Measurements from ENCODE around the gene SERPINB13. TPM values are rescaled to one million over a fixed set of nuclear protein-coding genes. Genes with fewer than 3 reads are reported as not detected.

The SERPINB13 gene
- total and polyA plus RNA-seq, 7 donors, result 0.01 to 1.8 TPM; not detected in 5

DNA sequence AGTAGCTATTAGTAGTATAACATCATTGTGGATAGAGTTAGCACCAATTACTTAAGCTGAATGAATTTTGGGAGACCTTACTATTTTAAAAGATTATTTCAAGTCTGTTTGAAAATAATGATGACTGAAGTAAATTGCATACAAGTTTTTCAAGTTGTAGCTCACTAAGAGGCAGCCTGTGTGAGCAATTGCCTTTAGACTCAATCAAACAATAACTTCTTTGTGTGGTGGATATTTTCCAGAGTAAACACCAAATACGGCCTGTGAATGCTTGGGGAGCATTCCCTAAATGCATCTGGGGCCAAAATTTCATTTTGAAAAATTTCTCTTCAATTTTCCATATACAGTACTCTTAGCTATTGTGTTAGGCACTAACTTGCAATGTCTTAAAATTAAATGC, 37.1 kb upstream of the SERPINB13 start:
- no peak for DNase-seq
- no peak overlapping the region for H3K27ac ChIP-seq
- peaks cover 0 to 25% (median 19%) of the 10 kb centered on the region in 4 donors for H3K4me1 ChIP-seq
- TF ChIP-seq POLR2A (IDR thresholded peaks at IDR 0.05) (no peak), POLR2AphosphoS5 (IDR thresholded peaks at IDR 0.05) (no peak), EP300 (IDR thresholded peaks at IDR 0.05) (no peak)
- TF ChIP-seq, protein P1, sequence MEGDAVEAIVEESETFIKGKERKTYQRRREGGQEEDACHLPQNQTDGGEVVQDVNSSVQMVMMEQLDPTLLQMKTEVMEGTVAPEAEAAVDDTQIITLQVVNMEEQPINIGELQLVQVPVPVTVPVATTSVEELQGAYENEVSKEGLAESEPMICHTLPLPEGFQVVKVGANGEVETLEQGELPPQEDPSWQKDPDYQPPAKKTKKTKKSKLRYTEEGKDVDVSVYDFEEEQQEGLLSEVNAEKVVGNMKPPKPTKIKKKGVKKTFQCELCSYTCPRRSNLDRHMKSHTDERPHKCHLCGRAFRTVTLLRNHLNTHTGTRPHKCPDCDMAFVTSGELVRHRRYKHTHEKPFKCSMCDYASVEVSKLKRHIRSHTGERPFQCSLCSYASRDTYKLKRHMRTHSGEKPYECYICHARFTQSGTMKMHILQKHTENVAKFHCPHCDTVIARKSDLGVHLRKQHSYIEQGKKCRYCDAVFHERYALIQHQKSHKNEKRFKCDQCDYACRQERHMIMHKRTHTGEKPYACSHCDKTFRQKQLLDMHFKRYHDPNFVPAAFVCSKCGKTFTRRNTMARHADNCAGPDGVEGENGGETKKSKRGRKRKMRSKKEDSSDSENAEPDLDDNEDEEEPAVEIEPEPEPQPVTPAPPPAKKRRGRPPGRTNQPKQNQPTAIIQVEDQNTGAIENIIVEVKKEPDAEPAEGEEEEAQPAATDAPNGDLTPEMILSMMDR (IDR thresholded peaks at IDR 0.05), result no peak
- no peaks in the 10 kb centered on the region for H3K9me3 ChIP-seq
- H3K4me3 ChIP-seq, result no peak overlapping the region
- 13 to 52% methylated on average over 1 of the region's 1 CpG for WGBS, 2 donors
- intact Hi-C loops (cut with DNase I), result no loop called here
- no peaks in the 10 kb centered on the region for H3K36me3 ChIP-seq
- H3K27me3 ChIP-seq, result no peaks in the 10 kb centered on the region

DNA sequence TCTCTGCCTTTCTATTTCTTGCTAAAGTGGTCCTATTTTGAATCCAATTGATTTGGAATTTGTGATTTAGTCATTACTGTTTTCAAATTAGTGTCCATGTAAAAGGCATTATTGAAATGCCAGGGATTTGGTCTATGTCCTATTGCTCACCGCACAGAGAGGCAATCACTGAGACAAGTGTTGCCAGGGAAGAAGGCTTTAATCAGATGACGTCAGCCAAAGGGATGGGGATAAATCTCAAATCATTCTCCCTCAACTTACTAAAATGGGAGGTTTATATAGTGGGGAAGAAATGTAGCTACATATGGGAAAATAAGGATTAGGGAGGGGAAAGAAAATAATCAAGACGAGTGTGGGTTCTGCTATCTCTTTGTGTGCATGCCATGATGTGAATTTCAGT, 35.4 kb upstream of the SERPINB13 start:
- no peak for TF ChIP-seq POLR2AphosphoS5 (IDR thresholded peaks at IDR 0.05)
- TF ChIP-seq, protein P1 (IDR thresholded peaks at IDR 0.05), result no peak
- no peak for TF ChIP-seq POLR2A (IDR thresholded peaks at IDR 0.05)
- TF ChIP-seq EP300 (IDR thresholded peaks at IDR 0.05), result no peak
- Histone ChIP-seq H3K9me3 (no peaks in the 10 kb centered on the region), H3K27me3 (no peaks in the 10 kb centered on the region), H3K36me3 (no peaks in the 10 kb centered on the region), H3K4me1 (peaks cover 0 to 25% (median 19%) of the 10 kb centered on the region in 4 donors), H3K4me3 (no peak overlapping the region), H3K27ac (no peak overlapping the region)
- intact Hi-C loops (cut with DNase I), result no loop called here
- 89 to 90% methylated on average over 3 of the region's 3 CpGs for WGBS, 2 donors
- DNase-seq, result no peak

DNA sequence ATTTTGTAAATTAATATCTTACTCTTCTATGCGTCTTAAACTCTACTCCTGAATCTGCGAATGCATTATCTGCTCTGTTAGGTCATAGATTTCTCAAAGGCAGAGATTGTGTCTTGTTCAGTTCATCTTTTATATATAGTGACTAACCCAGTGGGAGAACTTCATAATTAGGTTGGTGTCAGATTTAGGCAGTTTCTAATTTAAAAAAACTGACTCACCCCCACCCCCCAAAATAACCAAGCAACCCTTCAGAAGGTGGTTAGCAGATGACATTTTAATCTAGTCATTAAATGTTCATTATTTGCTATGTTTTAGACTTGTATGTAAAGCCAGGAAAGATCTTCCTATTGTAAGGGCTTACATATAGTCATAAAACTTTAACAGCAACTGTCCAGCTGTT, 34.6 kb upstream of the SERPINB13 start:
- Histone ChIP-seq H3K27ac (peak overlapping the region in 2 of 4 donors; percentile 60 to 74), H3K4me1 (peaks cover 0 to 25% (median 19%) of the 10 kb centered on the region in 4 donors), H3K4me3 (no peak overlapping the region), H3K9me3 (no peaks in the 10 kb centered on the region), H3K27me3 (no peaks in the 10 kb centered on the region), H3K36me3 (no peaks in the 10 kb centered on the region)
- no peak for DNase-seq
- intact Hi-C loops (cut with DNase I), result no loop called here
- WGBS, 2 donors, result 94 to 96% methylated on average over 2 of the region's 2 CpGs
- TF ChIP-seq POLR2A (IDR thresholded peaks at IDR 0.05) (no peak), EP300 (IDR thresholded peaks at IDR 0.05) (no peak), POLR2AphosphoS5 (IDR thresholded peaks at IDR 0.05) (no peak)
- TF ChIP-seq, protein P1 (IDR thresholded peaks at IDR 0.05), result no peak

DNA sequence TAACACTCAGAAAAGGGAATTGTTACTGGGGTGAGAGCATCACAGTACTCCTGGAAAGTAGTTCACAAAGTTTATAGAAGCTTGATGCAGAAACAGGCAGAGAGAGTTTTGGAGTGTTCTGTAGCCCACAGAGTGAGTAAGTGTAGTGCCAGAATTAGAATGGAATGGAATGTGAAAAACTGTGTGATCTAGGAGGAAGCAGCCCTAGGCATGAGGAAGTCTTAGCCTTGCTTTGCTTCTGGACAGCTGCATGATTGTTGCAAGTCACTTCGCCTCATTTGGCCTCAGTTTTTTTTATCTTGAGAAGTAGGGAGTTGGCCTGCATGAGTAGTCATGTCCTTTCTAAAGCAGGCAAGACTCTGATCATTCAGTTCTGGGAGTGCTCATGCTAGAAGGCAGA, 34.1 kb upstream of the SERPINB13 start:
- H3K27me3 ChIP-seq, result no peaks in the 10 kb centered on the region
- no peak for DNase-seq
- 7 to 24% methylated on average over 1 of the region's 1 CpG for WGBS, 2 donors
- H3K4me3 ChIP-seq, result no peak overlapping the region
- no peak for TF ChIP-seq POLR2A (IDR thresholded peaks at IDR 0.05)
- TF ChIP-seq, protein P1 (IDR thresholded peaks at IDR 0.05), result no peak
- peak in 3 of 4 donors; percentile 67 to 75 (median 69) for TF ChIP-seq POLR2AphosphoS5 (IDR thresholded peaks at IDR 0.05)
- peak in 1 of 4 donors; percentile 10 for TF ChIP-seq EP300 (IDR thresholded peaks at IDR 0.05)
- H3K27ac ChIP-seq, result peak overlapping the region in 2 of 4 donors; percentile 60 to 74
- intact Hi-C loops (cut with DNase I), result no loop called here
- H3K9me3 ChIP-seq, result no peaks in the 10 kb centered on the region
- peaks cover 0 to 25% (median 19%) of the 10 kb centered on the region in 4 donors for H3K4me1 ChIP-seq
- H3K36me3 ChIP-seq, result no peaks in the 10 kb centered on the region

All from sigmoid colon (tissue), 7 donors.